ENCODE data around the gene PCDHB8. TPM values are rescaled to one million over a fixed set of nuclear protein-coding genes. Genes with fewer than 3 reads are reported as not detected.
"Not testable (repeated sequence)": the region's sequence is repeated elsewhere in the genome, so short reads cannot be mapped to it uniquely, and the experiment has no call there.

Gene PCDHB8
- polyA plus RNA-seq, 5 donors = 1.1 to 2.5 (median 2.2) TPM

- not testable (repeated sequence) for DNase-seq
Observed at GRCh38 chr5:141224844-141225243, 47.3 kb downstream of the PCDHB8 start.

GRCh38 chr5:141225421-141225820, 47.8 kb downstream of the PCDHB8 start:
- not testable (repeated sequence) for DNase-seq

Other genes starting within 250 kb of the PCDHB8 start
- gene PCDHAC2, start 211.3 kb upstream of the PCDHB8 start, polyA plus RNA-seq (ENCODE audit: insufficient read depth in 1 of 5, insufficient read length in 5 of 5, low replicate concordance in 1 of 5) = 1 to 10 TPM; 2.4 to 4.3 (median 3.5) TPM
- under 1 TPM; 0.06 to 0.20 (median 0.11) TPM for gene PCDHB1, start 126.4 kb upstream of the PCDHB8 start, polyA plus RNA-seq (ENCODE audit: insufficient read depth in 1 of 5, insufficient read length in 5 of 5, low replicate concordance in 1 of 5)
- 10 to 100 TPM in 1 of 5 donors, 1 to 10 TPM in 4; 5.7 to 11.9 (median 7.5) TPM for gene PCDHB2, start 83.2 kb upstream of the PCDHB8 start, polyA plus RNA-seq (ENCODE audit: insufficient read depth in 1 of 5, insufficient read length in 5 of 5, low replicate concordance in 1 of 5)
- 1 to 10 TPM; 1.9 to 3.4 (median 2.8) TPM for gene PCDHB3, start 77.3 kb upstream of the PCDHB8 start, polyA plus RNA-seq (ENCODE audit: insufficient read depth in 1 of 5, insufficient read length in 5 of 5, low replicate concordance in 1 of 5)
- gene PCDHB4, start 56.0 kb upstream of the PCDHB8 start, polyA plus RNA-seq (ENCODE audit: insufficient read depth in 1 of 5, insufficient read length in 5 of 5, low replicate concordance in 1 of 5) = 1 to 10 TPM; 1.7 to 3.0 (median 2.9) TPM
- gene PCDHB5, start 42.6 kb upstream of the PCDHB8 start, polyA plus RNA-seq (ENCODE audit: insufficient read depth in 1 of 5, insufficient read length in 5 of 5, low replicate concordance in 1 of 5) = 10 to 100 TPM in 3 of 5 donors, 1 to 10 TPM in 2; 9.1 to 15.4 (median 10.6) TPM
- 1 to 10 TPM; 2.5 to 3.7 (median 3.0) TPM for gene PCDHB6, start 27.7 kb upstream of the PCDHB8 start, polyA plus RNA-seq (ENCODE audit: insufficient read depth in 1 of 5, insufficient read length in 5 of 5, low replicate concordance in 1 of 5)
- gene PCDHB7, start 5.1 kb upstream of the PCDHB8 start, polyA plus RNA-seq (ENCODE audit: insufficient read depth in 1 of 5, insufficient read length in 5 of 5, low replicate concordance in 1 of 5) = 1 to 10 TPM; 3.9 to 6.0 (median 4.7) TPM
- gene PCDHB16, start 4.6 kb downstream of the PCDHB8 start, polyA plus RNA-seq (ENCODE audit: insufficient read depth in 1 of 5, insufficient read length in 5 of 5, low replicate concordance in 1 of 5) = 1 to 10 TPM; 4.7 to 6.6 (median 4.9) TPM
- 1 to 10 TPM; 3.1 to 5.6 (median 4.0) TPM for gene PCDHB9, start 9.4 kb downstream of the PCDHB8 start, polyA plus RNA-seq (ENCODE audit: insufficient read depth in 1 of 5, insufficient read length in 5 of 5, low replicate concordance in 1 of 5)
- 1 to 10 TPM; 5.0 to 7.5 (median 6.9) TPM for gene PCDHB10, start 14.6 kb downstream of the PCDHB8 start, polyA plus RNA-seq (ENCODE audit: insufficient read depth in 1 of 5, insufficient read length in 5 of 5, low replicate concordance in 1 of 5)
- 1 to 10 TPM; 1.7 to 4.5 (median 3.3) TPM for gene PCDHB11, start 21.8 kb downstream of the PCDHB8 start, polyA plus RNA-seq (ENCODE audit: insufficient read depth in 1 of 5, insufficient read length in 5 of 5, low replicate concordance in 1 of 5)
- gene PCDHB12, start 30.9 kb downstream of the PCDHB8 start, polyA plus RNA-seq (ENCODE audit: insufficient read depth in 1 of 5, insufficient read length in 5 of 5, low replicate concordance in 1 of 5) = 1 to 10 TPM; 4.3 to 6.6 (median 5.4) TPM
- 1 to 10 TPM; 3.9 to 6.0 (median 5.0) TPM for gene PCDHB13, start 36.1 kb downstream of the PCDHB8 start, polyA plus RNA-seq (ENCODE audit: insufficient read depth in 1 of 5, insufficient read length in 5 of 5, low replicate concordance in 1 of 5)
- 10 to 100 TPM in 1 of 5 donors, 1 to 10 TPM in 4; 9.1 to 10.3 (median 9.3) TPM for gene PCDHB14, start 45.6 kb downstream of the PCDHB8 start, polyA plus RNA-seq (ENCODE audit: insufficient read depth in 1 of 5, insufficient read length in 5 of 5, low replicate concordance in 1 of 5)
- gene PCDHB15, start 67.6 kb downstream of the PCDHB8 start, polyA plus RNA-seq (ENCODE audit: insufficient read depth in 1 of 5, insufficient read length in 5 of 5, low replicate concordance in 1 of 5) = 10 to 100 TPM in 3 of 5 donors, 1 to 10 TPM in 2; 9.4 to 13.2 (median 10.2) TPM
- gene SLC25A2, start 126.3 kb downstream of the PCDHB8 start, polyA plus RNA-seq (ENCODE audit: insufficient read depth in 1 of 5, insufficient read length in 5 of 5, low replicate concordance in 1 of 5) = under 1 TPM; 0.08 to 0.26 (median 0.17) TPM
- gene TAF7, start 143.0 kb downstream of the PCDHB8 start, polyA plus RNA-seq (ENCODE audit: insufficient read depth in 1 of 5, insufficient read length in 5 of 5, low replicate concordance in 1 of 5) = 100 to 1,000 TPM; 124 to 151 (median 140) TPM
- gene PCDHGA1, start 152.7 kb downstream of the PCDHB8 start, polyA plus RNA-seq (ENCODE audit: insufficient read depth in 1 of 5, insufficient read length in 5 of 5, low replicate concordance in 1 of 5) = 1 to 10 TPM in 1 of 5 donors, under 1 TPM in 4; 0.50 to 1.0 (median 0.72) TPM
- gene PCDHGA2, start 161.0 kb downstream of the PCDHB8 start, polyA plus RNA-seq (ENCODE audit: insufficient read depth in 1 of 5, insufficient read length in 5 of 5, low replicate concordance in 1 of 5) = 1 to 10 TPM; 3.0 to 7.3 (median 4.2) TPM
- gene PCDHGA3, start 166.0 kb downstream of the PCDHB8 start, polyA plus RNA-seq (ENCODE audit: insufficient read depth in 1 of 5, insufficient read length in 5 of 5, low replicate concordance in 1 of 5) = 1 to 10 TPM; 2.0 to 3.9 (median 2.8) TPM
- gene PCDHGB1, start 172.3 kb downstream of the PCDHB8 start, polyA plus RNA-seq (ENCODE audit: insufficient read depth in 1 of 5, insufficient read length in 5 of 5, low replicate concordance in 1 of 5) = 1 to 10 TPM; 1.2 to 1.7 (median 1.7) TPM
- gene PCDHGA4, start 177.2 kb downstream of the PCDHB8 start, polyA plus RNA-seq (ENCODE audit: insufficient read depth in 1 of 5, insufficient read length in 5 of 5, low replicate concordance in 1 of 5) = 1 to 10 TPM; 1.9 to 3.3 (median 2.4) TPM
- 1 to 10 TPM; 4.0 to 6.0 (median 4.3) TPM for gene PCDHGB2, start 182.2 kb downstream of the PCDHB8 start, polyA plus RNA-seq (ENCODE audit: insufficient read depth in 1 of 5, insufficient read length in 5 of 5, low replicate concordance in 1 of 5)
- gene PCDHGA5, start 186.4 kb downstream of the PCDHB8 start, polyA plus RNA-seq (ENCODE audit: insufficient read depth in 1 of 5, insufficient read length in 5 of 5, low replicate concordance in 1 of 5) = 1 to 10 TPM; 2.7 to 4.5 (median 3.7) TPM
- gene PCDHGB3, start 192.5 kb downstream of the PCDHB8 start, polyA plus RNA-seq (ENCODE audit: insufficient read depth in 1 of 5, insufficient read length in 5 of 5, low replicate concordance in 1 of 5) = 1 to 10 TPM; 2.0 to 3.0 (median 2.5) TPM
- 1 to 10 TPM; 4.2 to 6.1 (median 4.6) TPM for gene PCDHGA6, start 196.1 kb downstream of the PCDHB8 start, polyA plus RNA-seq (ENCODE audit: insufficient read depth in 1 of 5, insufficient read length in 5 of 5, low replicate concordance in 1 of 5)
- gene PCDHGA7, start 205.0 kb downstream of the PCDHB8 start, polyA plus RNA-seq (ENCODE audit: insufficient read depth in 1 of 5, insufficient read length in 5 of 5, low replicate concordance in 1 of 5) = 1 to 10 TPM; 1.7 to 2.1 (median 1.9) TPM
- gene PCDHGB4, start 209.9 kb downstream of the PCDHB8 start, polyA plus RNA-seq (ENCODE audit: insufficient read depth in 1 of 5, insufficient read length in 5 of 5, low replicate concordance in 1 of 5) = 1 to 10 TPM; 3.1 to 5.0 (median 4.2) TPM
- 1 to 10 TPM in 1 of 5 donors, under 1 TPM in 4; 0.50 to 1.1 (median 0.74) TPM for gene PCDHGA8, start 214.8 kb downstream of the PCDHB8 start, polyA plus RNA-seq (ENCODE audit: insufficient read depth in 1 of 5, insufficient read length in 5 of 5, low replicate concordance in 1 of 5)
- 1 to 10 TPM; 6.8 to 8.5 (median 7.7) TPM for gene PCDHGB5, start 220.2 kb downstream of the PCDHB8 start, polyA plus RNA-seq (ENCODE audit: insufficient read depth in 1 of 5, insufficient read length in 5 of 5, low replicate concordance in 1 of 5)
- gene PCDHGA9, start 225.0 kb downstream of the PCDHB8 start, polyA plus RNA-seq (ENCODE audit: insufficient read depth in 1 of 5, insufficient read length in 5 of 5, low replicate concordance in 1 of 5) = 1 to 10 TPM; 4.4 to 8.3 (median 5.7) TPM
- 1 to 10 TPM; 6.4 to 9.3 (median 7.8) TPM for gene PCDHGB6, start 230.2 kb downstream of the PCDHB8 start, polyA plus RNA-seq (ENCODE audit: insufficient read depth in 1 of 5, insufficient read length in 5 of 5, low replicate concordance in 1 of 5)
- 1 to 10 TPM; 4.2 to 5.4 (median 4.5) TPM for gene PCDHGA10, start 235.2 kb downstream of the PCDHB8 start, polyA plus RNA-seq (ENCODE audit: insufficient read depth in 1 of 5, insufficient read length in 5 of 5, low replicate concordance in 1 of 5)
- 10 to 100 TPM; 13.1 to 15.2 (median 13.9) TPM for gene PCDHGB7, start 239.9 kb downstream of the PCDHB8 start, polyA plus RNA-seq (ENCODE audit: insufficient read depth in 1 of 5, insufficient read length in 5 of 5, low replicate concordance in 1 of 5)
- 1 to 10 TPM; 2.7 to 4.4 (median 3.2) TPM for gene PCDHGA11, start 243.3 kb downstream of the PCDHB8 start, polyA plus RNA-seq (ENCODE audit: insufficient read depth in 1 of 5, insufficient read length in 5 of 5, low replicate concordance in 1 of 5)